NK-92 treated with Interleukin-12 subunit alpha and Interleukin-12 subunit beta, amount 100 ng/mL, for 24 hours (cell line): Measurements from ENCODE around the gene NPAS4.
"Not testable (repeated sequence)": the region's sequence is repeated elsewhere in the genome, so short reads cannot be mapped to it uniquely, and the experiment has no call there.

Experiments used
- DNase-seq: peaks from one replicate; lab custom pipeline; 2025; lab: John Stamatoyannopoulos, UW

Gene NPAS4

DNA sequence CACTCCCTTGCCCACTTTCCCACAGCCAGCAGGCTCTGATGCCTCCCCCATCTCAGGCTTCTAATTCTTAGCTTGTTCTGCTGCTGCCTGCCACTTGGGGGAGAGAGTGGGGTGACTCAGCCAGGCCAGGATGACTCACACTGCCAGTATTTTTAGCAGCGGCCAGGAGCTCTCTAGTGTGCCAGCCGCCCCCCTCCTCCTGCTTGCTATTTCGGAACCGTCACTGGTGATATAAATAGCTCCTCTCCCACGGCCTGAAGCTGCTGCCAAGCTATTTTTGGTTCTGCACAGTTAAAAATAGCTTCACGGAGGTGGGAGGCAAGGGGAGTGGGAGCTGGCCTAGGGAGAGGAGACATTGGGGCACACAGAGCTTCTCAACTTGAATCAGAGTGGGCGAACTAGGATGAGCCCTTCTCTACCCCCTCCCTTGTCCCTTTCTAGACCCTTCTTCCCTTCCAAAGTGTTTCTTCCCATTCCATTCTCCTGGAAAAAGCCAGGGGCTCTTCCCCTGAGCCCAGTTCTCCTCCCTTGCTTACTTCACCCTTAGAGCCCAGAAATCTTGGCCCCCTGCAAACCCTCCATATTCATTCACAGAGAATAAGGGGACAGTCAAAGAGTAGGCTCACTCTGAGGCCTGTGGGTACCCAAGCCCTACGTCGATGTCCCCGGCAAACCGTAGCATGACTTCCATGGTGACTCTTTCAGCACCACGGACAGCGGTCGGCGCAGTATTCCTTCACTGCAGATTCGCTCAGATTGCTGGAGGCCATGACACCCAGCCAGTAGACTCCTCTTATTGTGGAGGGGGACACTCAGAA, 2.5 kb upstream of the NPAS4 start:
- peak; percentile 81 for DNase-seq

DNA sequence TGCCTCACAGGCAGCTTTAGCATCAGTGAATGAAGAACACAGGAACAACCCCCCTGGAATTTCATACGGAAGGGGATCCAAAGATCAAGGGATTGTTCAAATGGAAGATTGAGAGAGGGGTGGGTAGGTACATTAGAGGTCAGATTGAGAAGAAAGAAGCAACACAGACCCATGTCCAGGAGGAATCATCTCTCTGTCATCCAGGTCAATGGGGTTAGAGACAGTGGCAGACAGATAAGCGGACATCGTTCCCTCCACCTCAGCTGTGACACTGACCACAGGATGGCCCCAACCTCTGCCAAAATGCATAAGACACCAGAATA, 1.9 kb upstream of the NPAS4 start:
- no peak for DNase-seq

DNA sequence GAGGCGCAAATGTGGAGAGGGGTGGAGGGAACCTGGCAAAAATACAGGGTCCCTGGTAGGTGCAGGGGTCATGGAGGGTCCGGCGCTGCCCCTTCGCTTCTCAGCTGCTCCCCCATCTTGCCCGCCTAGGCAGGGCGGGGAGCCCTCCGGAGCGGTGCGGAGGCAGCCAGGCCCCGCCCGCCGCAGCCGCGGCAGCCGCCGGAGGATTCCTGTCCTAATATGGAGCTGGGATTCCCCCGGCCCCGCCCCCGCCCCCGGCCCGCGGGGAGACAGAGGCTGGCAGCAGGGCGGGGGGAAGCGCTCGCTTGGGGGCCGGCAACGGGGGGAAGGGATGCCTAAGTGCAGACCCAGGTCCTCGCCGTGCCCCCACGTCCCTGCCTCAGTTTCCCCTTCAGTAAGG, 1.0 kb upstream of the NPAS4 start:
- DNase-seq: no peak

DNA sequence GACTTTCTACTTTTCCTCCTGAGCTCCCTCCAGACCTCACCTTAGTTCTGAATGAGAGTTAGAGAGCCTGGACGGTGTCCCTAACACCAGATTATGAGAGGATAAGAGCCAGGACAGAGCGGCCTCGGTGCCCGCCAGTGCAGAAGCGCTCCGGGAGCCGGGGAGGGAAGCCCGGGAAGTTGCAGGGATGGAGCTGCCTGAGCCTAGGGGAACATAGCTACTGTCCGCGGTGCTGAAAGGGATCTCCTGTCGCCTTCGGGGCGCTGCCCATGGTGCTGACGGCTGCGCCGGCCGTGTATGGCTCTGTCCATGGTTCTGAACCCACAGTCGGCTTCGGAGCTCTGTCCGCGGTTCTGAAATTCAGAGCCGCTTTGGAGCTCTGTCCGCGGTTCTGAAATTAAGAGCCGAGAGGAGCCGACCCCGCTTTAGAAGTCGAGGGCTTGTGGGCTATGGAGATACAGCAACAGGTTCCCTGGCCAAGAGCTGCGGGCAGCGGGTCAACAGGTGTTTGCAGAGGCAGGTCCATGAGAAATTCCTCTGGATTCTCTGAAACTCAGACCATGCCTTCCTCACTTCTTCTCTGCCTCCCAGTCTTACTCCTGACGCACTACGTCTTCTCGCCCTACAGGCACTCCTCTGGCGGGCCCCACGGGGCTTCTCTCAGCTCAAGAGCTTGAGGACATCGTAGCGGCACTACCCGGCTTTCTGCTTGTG, 814 bp downstream of the NPAS4 start:
- peak; percentile 51 for DNase-seq

DNA sequence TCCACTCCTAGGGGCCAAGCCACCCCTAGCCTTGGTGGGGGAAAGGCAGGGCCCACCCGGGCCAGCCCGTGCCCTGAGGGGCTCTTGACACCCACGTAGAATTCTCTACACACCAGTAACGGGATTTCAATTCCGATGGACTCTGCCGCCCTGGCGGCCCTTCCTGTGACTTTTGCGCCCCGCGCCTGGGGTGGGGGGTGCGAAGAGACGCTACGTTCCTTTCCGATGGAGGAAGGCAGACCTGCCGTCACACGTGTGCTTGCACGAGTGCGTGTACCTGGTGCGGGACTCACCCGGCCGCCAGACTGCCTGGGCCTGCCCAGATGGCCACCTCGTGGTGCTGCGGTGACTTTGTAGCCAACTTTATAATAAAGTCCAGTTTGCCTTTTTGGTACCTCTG, 5.5 kb downstream of the NPAS4 start:
- no peak for DNase-seq

DNA sequence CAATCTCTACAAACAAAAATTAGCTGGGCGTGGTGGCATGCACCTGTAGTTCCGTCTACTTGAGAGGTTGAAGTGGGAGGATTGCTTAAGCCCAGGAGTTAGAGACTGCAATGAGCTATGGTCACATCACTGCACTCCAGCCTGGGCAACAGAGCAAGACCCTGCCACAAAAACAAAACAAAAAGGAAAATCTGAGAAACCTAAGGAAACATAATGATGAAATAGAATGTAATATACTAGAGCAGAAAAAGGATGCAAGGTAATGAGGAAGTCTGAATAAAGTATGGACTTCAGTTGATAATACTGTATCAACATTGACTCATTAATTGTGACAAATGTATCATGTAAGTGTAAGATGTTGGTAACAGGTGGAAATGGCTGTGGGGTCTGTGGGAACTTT, 8.1 kb downstream of the NPAS4 start:
- no peak for DNase-seq

DNA sequence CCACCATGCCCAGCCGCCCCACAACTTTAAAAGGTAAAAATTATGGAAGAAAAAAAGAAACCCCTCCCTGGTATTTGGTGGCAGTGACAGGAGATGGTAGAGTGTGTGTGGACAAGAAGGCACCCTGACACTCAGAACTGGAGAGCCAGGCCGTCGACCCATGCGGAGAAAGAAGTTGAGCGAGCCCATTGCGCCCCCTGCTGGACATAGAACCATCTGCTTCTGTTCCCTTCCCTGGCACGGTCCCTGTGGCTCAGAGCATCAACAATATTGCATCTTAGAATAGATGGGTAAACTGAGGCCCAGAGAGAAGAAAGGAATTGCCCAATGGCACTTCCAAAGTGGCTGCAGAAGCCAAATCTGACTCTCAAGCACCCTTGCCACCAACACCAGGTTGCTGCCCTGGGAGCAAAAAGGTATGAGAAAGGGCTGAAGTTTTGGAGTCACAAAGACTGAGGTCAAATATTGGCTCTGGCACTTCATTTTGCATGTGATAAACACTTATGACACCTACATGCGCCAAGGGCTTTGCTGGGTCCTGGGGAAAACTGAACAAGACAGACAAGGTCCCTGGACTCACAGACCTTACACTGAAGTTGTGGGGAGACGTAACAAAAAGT, 9.3 kb downstream of the NPAS4 start:
- DNase-seq: peak; percentile 29

DNA sequence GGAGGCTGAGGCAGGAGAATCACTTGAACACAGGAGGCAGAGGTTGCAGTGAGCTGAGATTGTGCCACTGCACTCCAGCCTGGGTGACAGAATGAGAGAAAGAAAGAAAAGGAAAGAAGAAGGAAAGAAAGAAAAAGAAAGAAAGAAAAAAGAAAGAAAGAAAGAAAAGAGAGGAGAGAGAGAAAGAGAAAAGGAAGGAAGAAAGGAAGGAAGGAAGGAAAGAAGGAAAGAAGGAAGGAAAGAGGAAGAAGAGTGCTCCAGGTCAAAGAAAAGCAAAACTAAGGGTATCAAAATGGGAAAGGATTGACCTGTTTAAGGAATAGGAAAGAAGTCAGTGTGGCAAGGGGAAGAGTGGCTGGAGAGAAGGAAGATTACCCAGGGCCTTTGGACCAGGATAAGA, 10.5 kb downstream of the NPAS4 start:
- DNase-seq: not testable (repeated sequence)

DNA sequence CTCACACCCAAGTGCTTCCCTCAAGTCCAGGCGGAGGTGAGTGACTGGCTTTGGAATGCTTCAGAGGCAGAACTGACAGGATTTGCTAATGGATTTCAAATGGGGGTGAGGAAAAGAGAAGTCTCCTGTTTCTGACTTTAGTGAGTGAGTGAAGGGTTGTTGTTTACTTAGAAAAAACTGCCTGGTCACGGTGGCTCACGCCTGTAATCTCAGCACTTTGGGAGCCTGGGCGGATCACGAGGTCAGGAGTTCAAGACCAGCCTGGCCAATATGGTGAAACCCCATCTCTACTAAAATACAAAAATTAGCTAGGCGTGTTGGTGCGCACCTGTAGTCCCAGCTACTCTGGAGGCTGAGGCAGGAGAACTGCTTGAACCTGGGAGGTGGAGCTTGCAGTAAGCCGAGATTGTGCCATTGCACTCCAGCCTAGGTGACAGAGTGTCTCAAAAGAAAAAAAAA, 11.1 kb downstream of the NPAS4 start:
- not testable (repeated sequence) for DNase-seq

DNA sequence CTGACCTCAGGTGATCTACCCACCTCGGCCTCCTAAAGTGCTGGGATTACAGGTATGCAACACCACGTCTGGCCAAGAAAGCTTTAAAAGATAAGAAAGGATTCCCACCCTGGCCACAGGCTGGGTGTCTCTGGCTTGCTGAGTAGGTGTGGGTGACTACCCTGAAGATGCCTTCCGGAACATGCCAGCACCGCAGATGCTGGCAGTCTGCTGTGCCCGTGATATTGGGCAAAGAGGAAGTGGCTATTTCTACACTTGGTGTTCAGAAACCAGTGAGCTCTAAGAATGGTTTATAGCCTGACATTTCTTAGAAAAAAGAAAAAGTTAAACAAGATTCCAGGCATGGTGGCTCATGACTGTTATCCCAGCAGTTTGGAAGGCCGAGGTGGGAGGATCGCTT, 11.8 kb downstream of the NPAS4 start:
- DNase-seq: no peak

DNA sequence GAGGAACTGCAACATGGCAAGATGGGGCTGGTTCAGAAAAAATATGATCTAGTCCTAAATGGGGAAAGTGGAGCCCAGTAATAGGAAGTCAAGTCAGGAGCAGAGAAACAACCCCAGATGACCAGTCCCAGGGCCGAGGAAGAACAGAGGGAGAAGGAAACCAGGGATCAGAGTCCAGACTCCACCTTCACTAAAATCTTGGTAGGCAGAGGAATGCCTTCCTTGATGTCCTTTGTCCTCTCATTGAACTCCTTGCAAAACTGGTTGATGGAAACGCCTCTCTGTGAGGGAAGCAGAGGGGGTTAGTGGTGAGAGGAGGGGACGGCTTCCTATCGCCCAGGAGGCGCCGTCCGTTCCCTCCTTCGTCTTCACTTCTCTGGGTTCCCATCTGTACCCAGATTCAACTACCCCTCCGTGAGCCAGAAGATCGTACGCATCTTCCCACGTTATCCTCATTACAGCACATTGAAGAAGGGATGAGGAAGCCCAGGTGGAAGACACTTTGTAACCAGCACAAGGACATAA, 17.2 kb downstream of the NPAS4 start:
- DNase-seq: no peak

DNA sequence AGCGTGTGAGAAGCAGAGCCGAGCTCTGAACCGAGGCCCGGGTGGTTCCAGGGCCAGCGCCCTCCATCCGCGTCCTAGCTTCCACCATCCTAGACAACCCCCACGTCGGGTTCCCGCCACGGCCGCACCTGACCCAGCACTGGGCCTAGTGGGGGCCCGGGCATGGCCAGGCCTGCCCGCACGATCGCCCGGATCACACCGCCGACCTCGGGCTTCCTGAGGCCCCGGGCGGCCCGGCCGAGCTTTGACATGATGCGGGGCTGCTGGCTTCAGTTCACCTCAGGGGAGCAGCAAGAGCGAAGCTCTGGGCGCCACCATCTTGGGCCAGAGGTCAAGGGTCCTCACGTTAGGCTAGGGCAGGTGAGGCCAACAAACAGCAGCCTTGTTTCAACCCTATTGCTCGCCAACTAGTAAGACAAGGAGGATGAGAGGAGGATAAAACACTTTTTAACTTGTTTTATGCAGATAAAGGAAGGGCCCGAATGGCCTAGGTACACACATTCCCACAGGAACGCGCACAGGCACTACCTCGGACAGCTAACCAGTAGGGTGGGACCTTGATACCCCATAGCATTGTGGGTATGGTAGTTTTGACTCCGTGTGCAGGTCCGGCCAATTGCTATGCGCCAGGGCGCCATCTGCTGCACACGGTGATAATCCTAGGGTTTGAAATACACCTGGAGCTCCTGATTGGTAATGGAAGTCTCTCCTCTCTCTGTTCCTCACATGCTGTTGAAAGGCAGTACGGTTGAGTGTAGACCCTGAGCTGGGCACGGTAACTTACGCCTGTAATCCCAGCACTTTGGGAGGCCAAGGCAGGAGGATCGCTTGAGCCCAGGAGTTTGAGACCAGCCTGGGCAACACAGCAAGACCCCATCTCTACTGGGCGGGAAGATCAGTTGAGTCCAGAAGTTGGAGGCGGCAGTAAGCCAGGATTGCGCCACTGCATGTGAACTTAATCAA, 17.9 kb downstream of the NPAS4 start, which contains the start of gene MRPL11:
Gene MRPL11, minus strand, starts transcription at position 345 of the 963 bp plus-strand sequence. Its CDS starts 94 bp downstream, at position 251.
- peak; percentile 79 for DNase-seq

DNA sequence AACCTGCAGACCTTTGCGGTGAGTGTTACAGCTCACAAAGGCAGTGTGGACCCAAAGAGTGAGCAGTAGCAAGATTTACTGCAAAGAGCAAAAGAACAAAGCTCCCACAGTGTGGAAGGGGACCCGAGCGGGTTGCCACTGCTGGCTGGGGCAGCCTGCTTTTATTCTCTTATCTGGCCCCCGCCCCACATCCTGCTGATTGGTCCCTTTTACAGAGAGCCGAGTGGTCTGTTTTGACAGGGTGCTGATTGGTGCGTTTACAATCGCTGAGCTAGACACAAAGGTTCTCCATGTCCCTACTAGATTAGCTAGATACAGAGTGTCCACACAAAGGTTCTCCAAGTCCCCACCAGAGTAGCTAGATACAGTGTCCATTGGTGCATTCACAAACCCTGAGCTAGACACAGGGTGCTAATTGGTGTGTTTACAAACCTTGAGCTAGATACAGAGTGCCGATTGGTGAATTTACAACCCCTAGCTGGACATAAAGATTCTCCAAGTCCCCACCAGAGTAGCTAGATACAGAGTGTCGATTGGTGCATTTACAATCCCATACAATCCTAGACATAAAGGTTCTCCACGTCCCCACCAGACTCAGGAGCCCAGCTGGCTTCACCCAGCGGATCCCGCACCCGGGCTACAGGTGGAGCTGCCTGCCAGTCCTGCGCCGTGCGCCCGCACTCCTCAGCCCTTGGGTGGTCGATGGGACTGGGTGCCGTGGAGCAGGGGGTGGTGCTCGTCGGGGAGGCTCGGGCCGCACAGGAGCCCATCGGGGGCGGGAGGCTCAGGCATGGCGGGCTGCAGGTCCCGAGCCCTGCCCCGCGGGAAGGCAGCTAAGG, 19.5 kb downstream of the NPAS4 start:
- not testable (repeated sequence) for DNase-seq

DNA sequence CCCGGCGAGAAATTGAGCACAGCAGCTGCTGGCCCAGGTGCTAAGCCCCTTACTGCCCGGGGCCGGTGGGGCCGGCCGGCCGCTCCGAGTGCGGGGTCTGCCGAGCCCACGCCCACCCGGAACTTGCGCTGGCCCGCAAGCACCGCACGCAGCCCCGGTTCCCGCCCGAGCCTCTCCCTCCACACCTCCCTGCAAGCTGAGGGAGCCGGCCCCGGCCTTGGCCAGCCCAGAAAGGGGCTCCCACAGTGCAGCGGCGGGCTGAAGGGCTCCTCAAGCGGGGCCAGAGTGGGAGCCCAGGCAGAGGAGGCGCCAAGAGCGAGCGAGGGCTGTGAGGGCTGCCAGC, 20.1 kb downstream of the NPAS4 start:
- DNase-seq: not testable (repeated sequence)

DNA sequence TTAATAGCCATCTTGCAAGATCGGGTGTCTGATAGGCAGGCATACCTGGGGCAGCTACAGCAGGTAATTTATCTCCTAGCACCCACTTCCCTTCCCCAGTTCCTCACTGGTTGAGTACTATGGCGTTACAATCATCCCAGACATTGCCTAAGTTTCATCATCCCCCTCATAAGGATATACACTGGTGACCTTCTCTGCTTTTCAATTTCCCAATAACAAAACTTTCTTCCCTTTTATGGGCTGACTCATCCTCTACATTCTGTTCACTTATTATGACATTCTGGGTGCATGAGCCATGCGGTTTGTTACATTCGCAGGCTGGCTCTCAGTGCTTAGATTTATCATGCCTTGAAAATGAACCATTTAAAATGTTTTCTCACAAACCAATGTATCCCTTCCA, 22.8 kb downstream of the NPAS4 start:
- DNase-seq: no peak

DNA sequence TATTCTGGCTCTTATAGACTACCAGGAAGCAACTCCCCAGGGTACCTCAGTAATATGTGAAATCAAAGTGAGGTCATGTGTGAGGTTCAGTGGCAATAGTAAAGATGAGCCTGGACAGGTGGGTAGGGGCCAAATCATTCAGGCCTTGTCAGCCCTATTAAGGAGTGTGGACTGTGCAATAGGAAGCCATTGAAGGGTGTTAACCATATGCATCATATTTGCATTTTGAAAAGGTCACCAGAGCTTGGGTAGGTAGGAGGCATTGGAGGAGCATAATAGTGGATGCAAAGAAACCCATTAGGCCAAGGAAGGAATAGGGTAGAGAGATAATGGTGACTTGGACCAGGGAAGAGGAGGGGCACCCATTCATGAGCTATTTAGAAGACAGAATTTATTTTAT, 26.2 kb downstream of the NPAS4 start:
- DNase-seq: no peak

DNA sequence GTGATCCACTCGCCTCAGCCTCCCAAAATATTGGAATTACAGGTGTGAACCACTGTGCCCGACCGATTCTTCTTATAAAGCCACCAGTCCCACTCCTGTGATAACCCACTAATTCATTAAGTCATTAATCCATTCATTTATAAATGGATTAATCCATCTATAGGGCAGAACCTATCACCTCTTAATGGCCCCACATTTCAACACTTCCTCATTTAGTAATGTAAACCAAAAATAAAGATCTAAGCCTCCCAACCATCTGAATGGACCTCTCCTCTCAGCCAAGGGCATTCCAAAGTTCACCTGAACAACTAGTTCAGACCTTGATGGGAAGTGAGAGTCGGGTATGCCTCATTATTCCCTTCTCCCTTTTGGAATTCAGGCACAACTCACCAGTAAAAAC, 27.7 kb downstream of the NPAS4 start:
- DNase-seq: no peak

DNA sequence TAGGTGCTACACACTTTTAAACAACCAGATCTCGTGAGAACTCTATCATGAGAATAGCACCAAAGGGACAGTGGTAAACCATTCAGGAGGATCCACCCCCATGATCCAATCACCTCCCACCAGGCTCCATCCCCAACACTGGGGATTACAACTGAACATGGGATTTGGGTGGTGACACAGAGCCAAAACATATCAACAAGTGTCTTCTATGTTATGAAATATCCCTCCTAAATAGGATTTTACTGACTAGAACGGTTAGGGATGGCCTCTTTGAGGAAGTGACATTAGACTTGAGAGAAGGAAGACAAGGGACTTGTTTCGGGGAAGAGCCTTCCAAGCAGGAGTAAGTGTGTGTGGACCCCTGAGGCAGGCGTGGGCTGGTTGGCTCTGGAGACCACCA, 29.7 kb downstream of the NPAS4 start:
- no peak for DNase-seq

DNA sequence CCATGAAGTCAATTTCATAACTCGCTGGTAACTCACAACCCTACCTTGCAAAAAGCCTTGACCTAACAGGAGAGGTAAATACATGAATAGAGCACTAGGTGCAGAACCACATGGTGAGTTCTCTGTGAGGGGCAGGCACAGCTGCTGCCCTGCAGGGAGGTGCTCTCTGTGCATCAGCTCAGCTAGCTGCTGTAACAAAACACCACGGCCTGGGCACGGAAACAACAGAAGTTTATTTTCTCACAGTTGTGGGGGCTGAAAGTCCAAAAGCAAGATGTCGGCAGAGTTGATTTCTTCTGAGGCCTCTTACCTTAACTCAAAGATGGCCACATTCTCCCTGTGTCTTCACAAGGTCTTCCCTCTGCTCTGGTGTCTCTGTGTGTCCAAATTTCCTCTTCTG, 30.8 kb downstream of the NPAS4 start:
- DNase-seq: no peak

DNA sequence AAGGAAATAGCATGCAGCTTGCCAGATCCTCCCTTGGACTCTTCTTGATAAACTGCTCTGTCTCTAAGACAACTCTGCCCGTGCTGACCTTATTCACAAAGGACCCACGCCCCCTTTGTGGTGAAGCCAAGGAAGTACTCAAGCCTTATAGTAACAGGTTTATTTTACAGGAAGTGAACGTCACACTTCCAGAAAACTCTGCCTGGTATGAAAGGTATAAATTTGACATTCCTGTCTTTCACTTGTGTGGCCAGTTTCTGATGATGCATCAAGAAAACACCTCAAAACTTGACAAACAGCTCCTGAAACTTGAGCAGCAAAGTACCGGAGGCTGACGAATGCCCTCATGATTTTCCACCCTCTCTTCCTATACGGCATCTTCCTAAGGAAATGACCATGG, 33.4 kb downstream of the NPAS4 start:
- DNase-seq: no peak

DNA sequence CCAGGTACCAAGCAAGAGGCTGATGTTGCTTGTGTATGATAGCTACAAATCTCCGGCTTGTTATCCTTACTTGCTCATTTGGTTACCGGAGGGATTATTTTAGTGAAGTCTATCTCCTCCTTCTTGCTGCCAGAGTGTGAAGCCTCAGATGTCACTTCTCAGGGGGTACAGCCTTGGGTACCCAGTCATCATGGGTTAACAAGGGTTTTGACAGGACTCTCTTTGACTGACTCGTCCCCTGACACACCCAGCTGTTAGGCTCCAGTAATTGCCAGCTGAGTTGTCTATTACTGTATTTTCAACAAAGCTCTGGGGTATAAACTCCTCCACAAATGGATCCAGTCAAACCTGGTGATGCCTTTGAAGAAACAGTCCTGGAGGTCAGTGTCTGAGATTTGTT, 34.0 kb downstream of the NPAS4 start:
- DNase-seq: no peak
